22Rv1 (cell line): Measurements from ENCODE around the gene FCHSD2.

Source experiments
- ZFX ChIP-seq: fragments of 450-650 bp; IDR thresholded peaks from 2 replicates; pipeline ENCODE4 v1.6.1; 2017; ENCODE audit warnings: antibody characterized with exemption, borderline replicate concordance
- TF ChIP-seq, protein P1 (sequence below): fragments of 450-650 bp; IDR thresholded peaks from 2 replicates; pipeline ENCODE4 v1.5.1; 2017; ENCODE audit warnings: mild to moderate bottlenecking

DNA sequence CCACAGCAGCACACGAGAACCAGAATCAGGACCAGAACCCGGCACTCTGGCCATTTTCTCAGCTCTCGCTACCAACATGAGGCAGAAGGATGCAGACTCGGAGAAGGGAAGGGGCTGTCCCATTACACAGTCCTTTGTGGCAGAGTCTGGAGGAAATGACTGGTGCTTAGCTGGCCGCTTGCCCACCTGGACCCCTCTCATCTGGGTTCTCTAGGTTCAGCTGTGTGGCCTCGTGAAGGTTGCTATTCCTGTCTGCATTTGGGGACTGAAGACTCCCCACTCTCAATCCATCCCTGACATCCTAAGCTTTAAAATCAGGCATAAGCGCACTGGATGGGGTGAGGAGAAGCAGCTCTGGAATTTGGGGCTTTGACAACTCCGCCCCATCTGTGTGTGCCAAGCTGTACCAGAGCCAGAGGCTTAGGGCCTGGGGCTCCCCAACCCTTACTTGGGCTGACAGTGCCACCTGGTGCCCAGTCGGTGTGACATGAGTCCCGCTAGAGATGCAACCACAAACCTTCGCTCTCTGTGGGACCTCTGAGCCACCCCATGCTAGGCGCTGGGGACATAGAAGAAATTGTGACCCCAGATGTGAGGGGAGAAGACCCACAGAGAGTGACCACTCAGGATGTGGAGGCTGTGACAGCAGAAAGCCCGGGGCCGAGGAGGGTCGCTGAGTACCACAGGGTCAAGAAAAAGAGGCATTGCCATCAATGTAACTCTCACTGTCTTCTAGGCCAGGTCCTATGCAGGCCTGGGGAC lies 35.8 kb upstream of the FCHSD2 start:
- TF ChIP-seq, protein P1, sequence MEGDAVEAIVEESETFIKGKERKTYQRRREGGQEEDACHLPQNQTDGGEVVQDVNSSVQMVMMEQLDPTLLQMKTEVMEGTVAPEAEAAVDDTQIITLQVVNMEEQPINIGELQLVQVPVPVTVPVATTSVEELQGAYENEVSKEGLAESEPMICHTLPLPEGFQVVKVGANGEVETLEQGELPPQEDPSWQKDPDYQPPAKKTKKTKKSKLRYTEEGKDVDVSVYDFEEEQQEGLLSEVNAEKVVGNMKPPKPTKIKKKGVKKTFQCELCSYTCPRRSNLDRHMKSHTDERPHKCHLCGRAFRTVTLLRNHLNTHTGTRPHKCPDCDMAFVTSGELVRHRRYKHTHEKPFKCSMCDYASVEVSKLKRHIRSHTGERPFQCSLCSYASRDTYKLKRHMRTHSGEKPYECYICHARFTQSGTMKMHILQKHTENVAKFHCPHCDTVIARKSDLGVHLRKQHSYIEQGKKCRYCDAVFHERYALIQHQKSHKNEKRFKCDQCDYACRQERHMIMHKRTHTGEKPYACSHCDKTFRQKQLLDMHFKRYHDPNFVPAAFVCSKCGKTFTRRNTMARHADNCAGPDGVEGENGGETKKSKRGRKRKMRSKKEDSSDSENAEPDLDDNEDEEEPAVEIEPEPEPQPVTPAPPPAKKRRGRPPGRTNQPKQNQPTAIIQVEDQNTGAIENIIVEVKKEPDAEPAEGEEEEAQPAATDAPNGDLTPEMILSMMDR, result peak; percentile 65
- no peak for TF ChIP-seq ZFX
